K562 (cell line): ENCODE data around the gene PLD1. TPM values are rescaled to one million over a fixed set of nuclear protein-coding genes. Genes with fewer than 3 reads are reported as not detected.
"Not testable (repeated sequence)": the region's sequence is repeated elsewhere in the genome, so short reads cannot be mapped to it uniquely, and the experiment has no call there.

ENCODE experiments used
- ATAC-seq: fragments of 200-7000 bp; cut with Tn5 transposase; 3 replicates; pipeline ENCODE4 v1.9.1; 2020; ENCODE audit warnings: moderate library complexity
- BruUV-seq: library from RNA; stranded (reverse); fragments of 400-500 nt; replicated peaks from 2 replicates; lab custom pipeline; 2021; lab: Mats Ljungman, UMichigan
- CTCF ChIA-PET: fragments of 300-600 bp; formaldehyde crosslinking; extraction: SDS; loops from one replicate; lab custom pipeline; 2021; ENCODE audit warnings: low intra/inter-chr PET ratio; lab: Yijun Ruan, JAX
- POLR2A ChIA-PET: fragments of 300-600, 350-650 bp; sonication (Branson Sonifier 250); formaldehyde crosslinking; extraction: SDS; loops from one replicate; lab custom pipeline; 2021; ENCODE audit warnings: antibody characterized with exemption, inconsistent platforms; lab: Yijun Ruan, JAX
- DNase-seq, 4 experiments: peaks; one replicate each; pipeline versions ENCODE4 v3.0.0 to v3.0.0-alpha.2; 2011 to 2018; ENCODE audit warnings: low spot score in 3 of 4, mixed read lengths in 3 of 4; ENCODE audit errors: extremely low read depth in 1 of 4
- FAIRE-seq: peaks from 2 replicates; lab custom pipeline; 2011; peaks lifted over from hg19 to GRCh38; lab: Jason Lieb, UNC
- H2AFZ ChIP-seq: 2 replicates; pipeline ENCODE4 v1.6.0; 2011; ENCODE audit warnings: low read depth, low read length, control low read depth, inconsistent platforms
- H3K27ac ChIP-seq: fragments of 200-600 bp; 3 replicates; pipeline ENCODE4 v1.8.0; 2011; ENCODE audit warnings: low read depth, mild to moderate bottlenecking, control low read depth, inconsistent platforms, low read length, moderate library complexity, mixed read lengths; ENCODE audit errors: extremely low read depth
- H3K27me3 ChIP-seq, 2 experiments: fragments of 300-600 bp in 1 of 2; 2 replicates in 1 of 2; 3 replicates in 1 of 2; pipeline versions ENCODE4 v1.6.0 to v1.8.0; 2011; ENCODE audit warnings: inconsistent platforms in 2 of 2, low read length in 2 of 2, mild to moderate bottlenecking in 1 of 2, mixed read lengths in 1 of 2, moderate library complexity in 1 of 2; ENCODE audit not compliant: control insufficient read depth in 2 of 2, insufficient read depth in 2 of 2
- H3K36me3 ChIP-seq: fragments of 300-600 bp; 3 replicates; pipeline ENCODE4 v1.8.0; 2011; ENCODE audit warnings: mild to moderate bottlenecking, low read length, inconsistent platforms; ENCODE audit not compliant: control insufficient read depth, insufficient read depth
- H3K4me1 ChIP-seq, 2 experiments: fragments of 200-600 bp in 1 of 2; replicated peaks in 1 of 2; 2 replicates in 1 of 2; 3 replicates in 1 of 2; pipeline versions ENCODE4 v1.5.1 to v1.8.0; 2011; ENCODE audit warnings: inconsistent platforms in 2 of 2, low read length in 2 of 2, mild to moderate bottlenecking in 1 of 2, mixed read lengths in 1 of 2, moderate library complexity in 1 of 2; ENCODE audit not compliant: control insufficient read depth in 2 of 2, insufficient read depth in 2 of 2
- H3K4me2 ChIP-seq: 2 replicates; pipeline ENCODE4 v1.6.1; 2011; ENCODE audit warnings: low read length, control low read depth, inconsistent platforms, mixed read lengths; ENCODE audit not compliant: insufficient read depth
- H3K4me3 ChIP-seq: fragments of 200-600 bp; sonication (generic), shearing (Covaris generic); 2 replicates; pipeline ENCODE4 v1.5.1; 2016; ENCODE audit warnings: control low read depth, inconsistent platforms
- H3K79me2 ChIP-seq: fragments of 200-600 bp; 3 replicates; pipeline ENCODE4 v1.8.0; 2011; ENCODE audit warnings: low read length, inconsistent platforms; ENCODE audit not compliant: control insufficient read depth, insufficient read depth
- H3K9ac ChIP-seq, 2 experiments: 2 replicates each; pipeline versions ENCODE4 v1.6.0 to v1.6.1; 2011; ENCODE audit warnings: low read depth in 2 of 2, low read length in 2 of 2, control low read depth in 1 of 2, inconsistent platforms in 1 of 2, mild to moderate bottlenecking in 1 of 2, mixed read lengths in 1 of 2; ENCODE audit not compliant: insufficient read depth in 1 of 2
- H3K9me1 ChIP-seq: one replicate; pipeline ENCODE4 v1.6.0; 2011; ENCODE audit warnings: inconsistent platforms, mild to moderate bottlenecking, low read length, moderate library complexity; ENCODE audit not compliant: control insufficient read depth, insufficient read depth
- H3K9me3 ChIP-seq: replicated peaks from 2 replicates; pipeline ENCODE4 v1.5.1; 2011; ENCODE audit warnings: low read depth, low read length, inconsistent platforms; ENCODE audit not compliant: control insufficient read depth, insufficient read depth
- H4K20me1 ChIP-seq: replicated peaks from 2 replicates; pipeline ENCODE4 v1.6.1; 2011; ENCODE audit warnings: low read length, inconsistent platforms, mixed read lengths; ENCODE audit not compliant: control insufficient read depth, insufficient read depth
- ADNP ChIP-seq: fragments of 200-800 bp; sonication (Bioruptor generic); IDR thresholded peaks from 2 replicates; pipeline ENCODE4 v1.6.1; 2016; ENCODE audit warnings: missing genetic modification characterization, missing compliant biosample characterization
- BCOR ChIP-seq: fragments of 450-650 bp; IDR thresholded peaks from 2 replicates; pipeline ENCODE4 v1.6.1; 2016
- BMI1 ChIP-seq: fragments of 150-350 bp; IDR thresholded peaks from 2 replicates; pipeline ENCODE4 v1.6.1; 2014; ENCODE audit warnings: low read length
- CBX3 ChIP-seq, 2 experiments: IDR thresholded peaks; 1 replicate in 1 of 2; 2 replicates in 1 of 2; pipeline ENCODE4 v1.6.1; 2012; ENCODE audit warnings: inconsistent platforms in 2 of 2, low read length in 2 of 2, borderline replicate concordance in 1 of 2, control low read depth in 1 of 2
- IFI16 ChIP-seq: fragments of 250-450 bp; sonication (Bioruptor Pico); IDR thresholded peaks from 2 replicates; pipeline ENCODE4 v2.1.2; 2022; ENCODE audit warnings: mild to moderate bottlenecking, inconsistent platforms
- MED1 ChIP-seq: sonication (generic); formaldehyde crosslinking; IDR thresholded peaks from 2 replicates; pipeline ENCODE4 v1.8.1; 2023; ENCODE audit warnings: missing genetic modification reagents, borderline replicate concordance
- RBM17 ChIP-seq: fragments of 200-400 bp; formaldehyde crosslinking; IDR thresholded peaks from 2 replicates; pipeline ENCODE4 v1.6.1; 2017; ENCODE audit warnings: low read depth, mild to moderate bottlenecking, low read length, borderline replicate concordance
- RBM25 ChIP-seq: fragments of 200-400 bp; formaldehyde crosslinking; IDR thresholded peaks from 2 replicates; pipeline ENCODE4 v1.6.1; 2018; ENCODE audit warnings: low read length, low read depth, moderate library complexity; ENCODE audit not compliant: severe bottlenecking
- RCOR1 ChIP-seq, 2 experiments: IDR thresholded peaks; 2 replicates each; pipeline ENCODE4 v1.6.1; 2012; ENCODE audit warnings: low read depth in 2 of 2, low read length in 2 of 2, borderline replicate concordance in 1 of 2, improper control_type of control experiment in 1 of 2
- ZEB2 ChIP-seq: fragments of 450-650 bp; IDR thresholded peaks from 2 replicates; pipeline ENCODE4 v1.6.1; 2016
- ZFP36 ChIP-seq: fragments of 150-350 bp; IDR thresholded peaks from 2 replicates; pipeline ENCODE4 v1.6.1; 2018; ENCODE audit warnings: low read length, low read depth; ENCODE audit not compliant: partially characterized antibody
- ZNF133 ChIP-seq: fragments of 250-450 bp; sonication (Bioruptor Pico); IDR thresholded peaks from 2 replicates; pipeline ENCODE4 v1.4.0; 2020; ENCODE audit warnings: mild to moderate bottlenecking
- ZNF146 ChIP-seq: IDR thresholded peaks from one replicate; pipeline ENCODE4 v1.6.1; 2018; ENCODE audit warnings: missing compliant biosample characterization; ENCODE audit not compliant: unreplicated experiment
- ZNF253 ChIP-seq: fragments of 250-450 bp; sonication (Bioruptor Pico); conservative IDR thresholded peaks from 2 replicates; pipeline ENCODE4 v1.6.1; 2021; ENCODE audit warnings: mild to moderate bottlenecking
- WGBS: fragments of 100-300 bp; shearing (Covaris generic); methylation state at CpG from one replicate; pipeline ENCODE4 v1.1.6; 2016; ENCODE audit warnings: low coverage, mixed read lengths; ENCODE audit not compliant: insufficient coverage; ENCODE audit errors: missing lambda C conversion rate; 5-methylcytosine and 5-hydroxymethylcytosine counted together
- in situ Hi-C: fragments of 300-500 bp; cut with MboI; formaldehyde crosslinking; loops from 4 replicates; pipeline ENCODE4 v1.15.0; 2018; ENCODE audit warnings: inconsistent platforms, mixed read lengths
- intact Hi-C: fragments of 100-400 bp; cut with micrococcal nuclease; formaldehyde crosslinking; loops from 2 replicates; pipeline ENCODE4 v1.14.2; 2022
- polyA plus RNA-seq, 8 experiments: library from polyadenylated mRNA; depleted of rRNA in 4 of 8; stranded (reverse) in 5 of 8; unstranded in 3 of 8; fragments of >200 nt; fragmentation: Nextera tagmentation in 2 of 8; fragmentation: Illumina TruSeq in 1 of 8; extraction: Ambion mirVana in 2 of 8; extraction: Trizol in 1 of 8; gene quantifications; 2 replicates each; pipeline versions ENCODE4 v1.2.1 to v1.2.3, GENCODE V29; 2011 to 2014; ENCODE audit warnings: inconsistent platforms in 1 of 8, missing spikeins in 1 of 8
- total RNA-seq, 7 experiments: library from RNA; depleted of rRNA in 6 of 7; stranded (reverse); fragments of >200 nt in 6 of 7; fragmentation: Illumina TruSeq in 2 of 7; extraction: Trizol in 2 of 7; gene quantifications; 2 replicates each; pipeline versions ENCODE4 v1.2.1 to v1.2.3, GENCODE V29; 2011 to 2021; ENCODE audit warnings: low replicate concordance in 1 of 7
- TF ChIP-seq, protein P1 (sequence below): fragments of 250-450 bp; sonication (Bioruptor Pico); IDR thresholded peaks from 2 replicates; pipeline ENCODE4 v1.5.1; 2021; ENCODE audit warnings: mild to moderate bottlenecking

The PLD1 gene
- total and polyA plus RNA-seq, 9 of the 15 experiments (the other 6 are each of a cell fraction or from before 2014, with no cell fraction given) = 8.4 to 26.1 (median 18.6) TPM

DNA sequence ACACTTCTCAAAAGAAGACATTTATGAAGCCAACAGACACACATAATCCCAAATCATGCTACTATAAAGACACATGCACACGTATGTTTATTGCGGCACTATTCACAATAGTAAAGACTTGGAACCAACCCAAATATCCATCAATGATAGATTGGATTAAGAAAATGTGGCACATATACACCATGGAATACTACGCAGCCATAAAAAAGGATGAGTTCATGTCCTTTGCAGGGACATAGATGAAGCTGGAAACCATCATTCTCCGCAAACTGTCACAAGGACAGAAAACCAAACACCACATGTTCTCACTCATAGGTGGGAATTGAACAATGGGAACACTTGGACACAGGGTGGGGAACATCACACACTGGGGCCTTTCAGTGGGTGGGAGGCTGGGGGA is 48.5 kb upstream of the PLD1 start:
- H3K4me2 ChIP-seq, in situ Hi-C loops, H4K20me1 ChIP-seq, POLR2A ChIA-PET, H2AFZ ChIP-seq, H3K27ac ChIP-seq, intact Hi-C loops, H3K4me1 ChIP-seq, FAIRE-seq, H3K79me2 ChIP-seq, H3K9ac ChIP-seq, CTCF ChIA-PET, DNase-seq, ATAC-seq, H3K9me1 ChIP-seq, BruUV-seq, H3K9me3 ChIP-seq, H3K36me3 ChIP-seq, H3K27me3 ChIP-seq, H3K4me3 ChIP-seq: not testable (repeated sequence)
- TF ChIP-seq ZNF146 (CRISPR knock-in tag) (peak; percentile 85), BCOR (peak; percentile 33; the same call in 1 of the 2 replicates)
- WGBS = 48% methylated on average over 4 of the region's 4 CpGs

- in situ Hi-C loops = no loop called here
- H3K27ac ChIP-seq = no peak overlapping the region
- no peak for FAIRE-seq
- peaks cover 6% of the 10 kb centered on the region in 2 experiments; a peak in 3 of 5 replicates for H3K4me1 ChIP-seq
- CTCF ChIA-PET = no interaction called here
- peaks cover 5% of the 10 kb centered on the region for H3K9me3 ChIP-seq
- no peak overlapping the region for H2AFZ ChIP-seq
- no peak overlapping the region for H3K4me2 ChIP-seq
- no peaks in the 10 kb centered on the region for H3K36me3 ChIP-seq
- BruUV-seq = no TSS peak
- no peaks in the 10 kb centered on the region for H3K9me1 ChIP-seq
- POLR2A ChIA-PET = no interaction called here
- WGBS = 5% methylated on average over 2 of the region's 2 CpGs
- H3K27me3 ChIP-seq = no peaks in the 10 kb centered on the region
- no peak for DNase-seq
- no peaks in the 10 kb centered on the region for H3K79me2 ChIP-seq
- ATAC-seq = no peak
- H4K20me1 ChIP-seq = no peaks in the 10 kb centered on the region
- intact Hi-C loops = no loop called here
- no peak overlapping the region for H3K4me3 ChIP-seq
- H3K9ac ChIP-seq = no peak overlapping the region
- TF ChIP-seq IFI16 (no peak), ZNF133 (CRISPR knock-in tag) (no peak), MED1 (CRISPR knock-in tag) (no peak), ZFP36 (peak; percentile 70), RCOR1 (IDR thresholded peaks at IDR 0.05; ENCODE audit: borderline replicate concordance in 1 of 2, low read depth in 2 of 2, low read length in 2 of 2) (peak in 1 of 2 experiments; percentile 47; a peak in 1 of 4 replicates), ZNF253 (CRISPR knock-in tag) (no peak), ADNP (tag) (peak; percentile 52; the same call in 1 of the 2 replicates), RBM25 (peak; percentile 96), RBM17 (no peak), BCOR (peak; percentile 82), BMI1 (no peak), CBX3 (IDR thresholded peaks at IDR 0.05; ENCODE audit: borderline replicate concordance in 1 of 2, low read length in 2 of 2) (peak in 1 of 2 experiments; percentile 87; a peak in 2 of 3 replicates), ZEB2 (0 out of 2 replicates have a peak, but pooled peaks have one; percentile 20)
- TF ChIP-seq, protein P1, sequence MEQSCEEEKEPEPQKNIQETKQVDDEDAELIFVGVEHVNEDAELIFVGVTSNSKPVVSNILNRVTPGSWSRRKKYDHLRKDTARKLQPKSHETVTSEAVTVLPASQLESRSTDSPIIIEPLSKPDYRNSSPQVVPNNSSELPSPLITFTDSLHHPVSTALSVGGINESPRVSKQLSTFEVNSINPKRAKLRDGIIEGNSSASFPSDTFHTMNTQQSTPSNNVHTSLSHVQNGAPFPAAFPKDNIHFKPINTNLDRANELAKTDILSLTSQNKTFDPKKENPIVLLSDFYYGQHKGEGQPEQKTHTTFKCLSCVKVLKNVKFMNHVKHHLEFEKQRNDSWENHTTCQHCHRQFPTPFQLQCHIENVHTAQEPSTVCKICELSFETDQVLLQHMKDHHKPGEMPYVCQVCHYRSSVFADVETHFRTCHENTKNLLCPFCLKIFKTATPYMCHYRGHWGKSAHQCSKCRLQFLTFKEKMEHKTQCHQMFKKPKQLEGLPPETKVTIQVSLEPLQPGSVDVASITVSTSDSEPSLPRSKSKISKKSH (CRISPR knock-in tag) = peak; percentile 82; the same call in 1 of the 2 replicates
Observed at GRCh38 chr3:171854649-171855305, 44.5 kb upstream of the PLD1 start.
